ENCODE measurements around the gene HIRA. TPM values are rescaled to one million over a fixed set of nuclear protein-coding genes. Genes with fewer than 3 reads are reported as not detected.

The HIRA gene
- total RNA-seq, 4 donors from 2014 or later, result 18.8 to 31.6 (median 24.7) TPM

DNA sequence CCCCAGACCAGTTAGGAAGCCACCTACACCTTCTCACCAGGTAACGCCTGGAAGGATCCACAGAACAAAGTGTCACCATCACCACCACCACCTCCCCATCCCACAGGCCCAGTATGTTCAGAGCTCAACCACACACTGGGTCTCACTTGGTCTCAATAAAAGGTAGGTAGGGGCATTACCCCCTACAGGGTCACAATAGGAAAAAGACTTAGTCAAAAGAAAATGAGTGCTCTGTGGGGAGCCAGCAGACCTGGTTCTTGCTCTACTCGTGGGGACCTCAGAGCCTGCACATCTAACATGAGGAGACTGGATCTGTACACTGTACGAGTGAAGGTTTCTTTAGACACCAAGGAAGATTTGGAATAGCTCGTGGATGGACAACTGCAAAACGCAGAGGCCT is 49.3 kb downstream of the HIRA start:
- 90 to 91% methylated on average over 5 of the region's 5 CpGs for WGBS, 2 donors
- H3K27ac ChIP-seq, result no peak overlapping the region
- no peaks in the 10 kb centered on the region for H3K27me3 ChIP-seq
- no peak for DNase-seq (ENCODE audit: low spot score in 2 of 2)
- TF ChIP-seq EP300 (IDR thresholded peaks at IDR 0.05) (no peak), POLR2A (IDR thresholded peaks at IDR 0.05) (no peak)
- TF ChIP-seq, protein P1, sequence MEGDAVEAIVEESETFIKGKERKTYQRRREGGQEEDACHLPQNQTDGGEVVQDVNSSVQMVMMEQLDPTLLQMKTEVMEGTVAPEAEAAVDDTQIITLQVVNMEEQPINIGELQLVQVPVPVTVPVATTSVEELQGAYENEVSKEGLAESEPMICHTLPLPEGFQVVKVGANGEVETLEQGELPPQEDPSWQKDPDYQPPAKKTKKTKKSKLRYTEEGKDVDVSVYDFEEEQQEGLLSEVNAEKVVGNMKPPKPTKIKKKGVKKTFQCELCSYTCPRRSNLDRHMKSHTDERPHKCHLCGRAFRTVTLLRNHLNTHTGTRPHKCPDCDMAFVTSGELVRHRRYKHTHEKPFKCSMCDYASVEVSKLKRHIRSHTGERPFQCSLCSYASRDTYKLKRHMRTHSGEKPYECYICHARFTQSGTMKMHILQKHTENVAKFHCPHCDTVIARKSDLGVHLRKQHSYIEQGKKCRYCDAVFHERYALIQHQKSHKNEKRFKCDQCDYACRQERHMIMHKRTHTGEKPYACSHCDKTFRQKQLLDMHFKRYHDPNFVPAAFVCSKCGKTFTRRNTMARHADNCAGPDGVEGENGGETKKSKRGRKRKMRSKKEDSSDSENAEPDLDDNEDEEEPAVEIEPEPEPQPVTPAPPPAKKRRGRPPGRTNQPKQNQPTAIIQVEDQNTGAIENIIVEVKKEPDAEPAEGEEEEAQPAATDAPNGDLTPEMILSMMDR (IDR thresholded peaks at IDR 0.05), result no peak
- no peaks in the 10 kb centered on the region for H3K9me3 ChIP-seq
- H3K36me3 ChIP-seq, result peaks cover 4 to 89% (median 26%) of the 10 kb centered on the region in 3 donors
- no peak overlapping the region for H3K4me3 ChIP-seq
- H3K4me1 ChIP-seq, result no peaks in the 10 kb centered on the region

DNA sequence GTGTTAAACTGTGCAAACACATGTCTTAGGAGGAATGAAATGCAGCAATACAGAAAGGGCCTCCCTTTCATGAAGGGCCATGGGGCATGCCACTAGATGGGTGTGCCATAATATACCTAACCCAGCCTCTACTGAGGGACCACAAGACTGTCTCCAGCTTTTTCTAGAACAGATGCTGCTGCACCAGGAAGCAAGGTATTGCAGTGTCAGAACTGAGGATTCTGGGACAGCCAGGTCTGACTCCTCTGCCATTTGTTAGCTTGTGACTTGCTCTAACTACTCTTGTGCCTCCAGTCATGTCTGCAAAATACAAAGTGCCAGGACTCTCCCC is 53.2 kb downstream of the HIRA start:
- H3K9me3 ChIP-seq, result no peaks in the 10 kb centered on the region
- no peak overlapping the region for H3K4me3 ChIP-seq
- TF ChIP-seq, protein P1 (IDR thresholded peaks at IDR 0.05), result no peak
- TF ChIP-seq EP300 (IDR thresholded peaks at IDR 0.05) (no peak), POLR2A (IDR thresholded peaks at IDR 0.05) (no peak)
- H3K27ac ChIP-seq, result no peak overlapping the region
- peaks cover 2 to 89% (median 20%) of the 10 kb centered on the region in 3 donors for H3K36me3 ChIP-seq
- H3K27me3 ChIP-seq, result no peaks in the 10 kb centered on the region
- no peaks in the 10 kb centered on the region for H3K4me1 ChIP-seq
- no peak for DNase-seq (ENCODE audit: low spot score in 2 of 2)

DNA sequence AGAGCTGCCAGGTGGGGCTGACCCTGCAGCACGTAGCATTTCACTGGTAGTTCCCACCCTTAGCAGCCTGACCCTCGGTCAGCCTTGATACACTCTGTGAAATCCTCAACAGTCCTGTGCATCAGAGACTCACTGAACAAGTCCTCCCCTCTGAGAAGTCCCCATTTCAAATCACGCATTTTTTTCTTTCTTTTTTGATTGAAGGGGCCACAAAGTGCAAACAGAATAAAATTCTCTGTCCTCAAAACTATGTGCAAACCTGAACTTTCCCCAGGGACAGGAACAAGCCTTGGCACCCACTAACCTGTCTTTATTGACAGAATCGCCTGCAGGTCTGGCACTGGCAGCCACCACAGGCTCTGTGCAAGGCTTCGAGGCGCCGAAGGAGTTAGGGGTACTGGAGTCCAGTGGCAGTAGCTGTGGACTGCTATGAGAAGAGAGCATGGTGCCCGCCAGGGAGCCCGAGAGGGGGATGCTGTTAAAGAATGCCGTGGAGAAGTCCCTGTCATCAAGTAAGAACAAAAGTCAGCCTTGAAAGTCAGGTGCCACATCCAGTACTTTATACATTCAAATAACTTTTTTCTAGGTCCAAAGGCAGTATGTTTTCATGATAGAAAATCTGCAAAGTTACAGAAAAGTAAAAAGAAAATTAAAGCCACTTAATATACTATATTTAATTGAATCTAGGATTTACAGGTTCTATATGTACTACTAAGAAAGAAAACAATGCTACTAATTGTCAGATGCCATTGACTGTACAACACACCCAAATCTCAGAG is 53.8 kb downstream of the HIRA start:
- Histone ChIP-seq H3K9me3 (no peaks in the 10 kb centered on the region), H3K27me3 (no peaks in the 10 kb centered on the region), H3K4me3 (no peak overlapping the region), H3K4me1 (no peaks in the 10 kb centered on the region), H3K36me3 (peaks cover 2 to 89% (median 21%) of the 10 kb centered on the region in 3 donors), H3K27ac (no peak overlapping the region)
- 92 to 94% methylated on average over 10 of the region's 10 CpGs for WGBS, 2 donors
- no peak for TF ChIP-seq EP300 (IDR thresholded peaks at IDR 0.05)
- TF ChIP-seq, protein P1 (IDR thresholded peaks at IDR 0.05), result no peak
- TF ChIP-seq POLR2A (IDR thresholded peaks at IDR 0.05), result no peak
- DNase-seq (ENCODE audit: low spot score in 2 of 2), result no peak

DNA sequence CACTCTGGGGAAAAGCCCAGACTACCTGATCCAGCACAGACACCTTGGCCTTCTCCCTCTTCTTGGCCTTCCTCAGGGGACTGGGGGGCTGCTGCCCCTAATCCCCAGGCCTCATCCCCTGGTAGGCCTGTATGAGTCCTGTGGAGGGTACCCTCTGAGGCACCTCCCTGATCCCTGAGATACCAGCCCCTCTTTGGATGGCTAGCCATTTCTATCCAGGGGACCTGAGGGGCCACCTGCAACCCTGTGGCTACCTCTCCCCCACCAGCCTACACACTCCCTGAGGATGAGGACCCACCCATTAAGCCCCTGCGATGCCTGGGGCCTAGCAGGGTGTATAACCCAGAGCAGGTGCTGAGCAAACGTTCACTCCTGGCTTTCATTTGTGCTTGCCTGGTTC is 54.6 kb downstream of the HIRA start:
- WGBS, 2 donors, result 86 to 95% methylated on average over 2 of the region's 2 CpGs
- no peak for TF ChIP-seq POLR2A (IDR thresholded peaks at IDR 0.05)

DNA sequence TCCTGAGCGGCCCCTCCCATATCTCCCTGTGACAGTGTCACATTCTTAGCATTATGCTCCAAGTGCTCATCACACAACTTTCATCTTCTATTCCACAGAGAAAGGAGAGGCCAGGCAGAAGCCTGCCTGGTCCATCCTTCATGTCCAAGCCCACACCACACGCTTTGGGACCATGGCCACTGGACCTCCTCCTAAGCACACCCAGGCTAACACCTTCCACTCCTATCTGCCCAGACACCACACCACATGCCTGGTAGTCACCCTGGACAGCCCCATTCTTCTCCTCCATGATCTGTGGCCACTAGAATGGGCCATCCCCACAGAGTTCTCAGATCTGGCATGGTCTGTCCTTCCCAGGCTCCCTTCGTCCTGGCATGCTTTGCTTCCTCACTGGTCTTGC is 55.3 kb downstream of the HIRA start:
- no peak for DNase-seq (ENCODE audit: low spot score in 2 of 2)
- H3K27me3 ChIP-seq, result no peaks in the 10 kb centered on the region
- WGBS, 2 donors, result 93 to 100% methylated on average over 3 of the region's 3 CpGs
- no peak overlapping the region for H3K27ac ChIP-seq
- no peak overlapping the region for H3K4me3 ChIP-seq
- H3K36me3 ChIP-seq, result peaks cover 0 to 92% (median 21%) of the 10 kb centered on the region in 3 donors
- no peaks in the 10 kb centered on the region for H3K4me1 ChIP-seq
- H3K9me3 ChIP-seq, result no peaks in the 10 kb centered on the region
- TF ChIP-seq POLR2A (IDR thresholded peaks at IDR 0.05) (no peak), EP300 (IDR thresholded peaks at IDR 0.05) (no peak)
- TF ChIP-seq, protein P1 (IDR thresholded peaks at IDR 0.05), result no peak

More for the DNA sequence above, 54.6 kb downstream of the HIRA start:
- Histone ChIP-seq H3K36me3 (peaks cover 2 to 89% (median 21%) of the 10 kb centered on the region in 3 donors), H3K27me3 (no peaks in the 10 kb centered on the region), H3K4me1 (no peaks in the 10 kb centered on the region), H3K27ac (no peak overlapping the region), H3K9me3 (no peaks in the 10 kb centered on the region), H3K4me3 (no peak overlapping the region)
- DNase-seq (ENCODE audit: low spot score in 2 of 2), result no peak
